Renal cortex interstitium (tissue), 11 donors: ENCODE results near the gene SFTPD. TPM values are rescaled to one million over a fixed set of nuclear protein-coding genes. Genes with fewer than 3 reads are reported as not detected.

Experiments
- DNase-seq, 11 donors: peaks; one replicate each; pipeline ENCODE4 v3.0.0-alpha.2; 2013; ENCODE audit warnings: low read depth in 9 of 11, low spot score in 4 of 11; ENCODE audit errors: extremely low read depth in 1 of 11
- polyA plus RNA-seq, 3 donors: library from polyadenylated mRNA; unstranded; fragments of 120-200 nt; gene quantifications; one replicate each; pipeline ENCODE4 v1.2.1, GENCODE V29; 2013; ENCODE audit not compliant: insufficient read length in 3 of 3

The SFTPD gene
- polyA plus RNA-seq, 3 donors = 0.68 to 2.1 (median 0.78) TPM

- no peak for DNase-seq
These were observed 1.9 kb downstream of the SFTPD start for GRCh38 chr10:79947083-79947415.

- no peak for DNase-seq
These were observed 2.4 kb downstream of the SFTPD start for GRCh38 chr10:79946271-79947082.

GRCh38 chr10:79944428-79945395 lies 4.2 kb downstream of the SFTPD start:
- DNase-seq = no peak

- no peak for DNase-seq
These were observed 5.0 kb downstream of the SFTPD start for GRCh38 chr10:79943871-79944270.

GRCh38 chr10:79942261-79943185 lies 6.4 kb downstream of the SFTPD start:
- no peak for DNase-seq

- no peak for DNase-seq
These were observed 7.2 kb downstream of the SFTPD start for GRCh38 chr10:79941585-79942210.

GRCh38 chr10:79941146-79941545 lies 7.8 kb downstream of the SFTPD start:
- no peak for DNase-seq

- DNase-seq = no peak
These were observed 8.5 kb downstream of the SFTPD start for GRCh38 chr10:79940431-79940830.

GRCh38 chr10:79939969-79940368 lies 8.9 kb downstream of the SFTPD start:
- DNase-seq = no peak

- no peak for DNase-seq
These were observed 10.0 kb downstream of the SFTPD start for GRCh38 chr10:79938728-79939406.

- DNase-seq = no peak
These were observed 11.2 kb downstream of the SFTPD start for GRCh38 chr10:79937701-79938151.

- no peak for DNase-seq
These were observed 12.0 kb downstream of the SFTPD start for GRCh38 chr10:79936625-79937615.

GRCh38 chr10:79933961-79934360 lies 14.9 kb downstream of the SFTPD start:
- no peak for DNase-seq

GRCh38 chr10:79932841-79933379 lies 16.0 kb downstream of the SFTPD start:
- no peak for DNase-seq

GRCh38 chr10:79932307-79932706 lies 16.6 kb downstream of the SFTPD start:
- DNase-seq = no peak

GRCh38 chr10:79930751-79931150 lies 18.2 kb downstream of the SFTPD start:
- DNase-seq = no peak

GRCh38 chr10:79930267-79930666 lies 18.6 kb downstream of the SFTPD start:
- DNase-seq = no peak
